GM23248 (cell line): Measurements from ENCODE around the gene SMAD4.

Experiments
- EZH2 ChIP-seq: fragments of 200-600 bp; sonication (generic); IDR thresholded peaks from 2 replicates; pipeline ENCODE4 v1.6.1; 2018; ENCODE audit warnings: antibody characterized with exemption, mild to moderate bottlenecking; ENCODE audit not compliant: insufficient read depth, poor library complexity, severe bottlenecking
- EZH2phosphoT487 ChIP-seq: fragments of 200-600 bp; sonication (generic); IDR thresholded peaks from 2 replicates; pipeline ENCODE4 v1.6.1; 2018; ENCODE audit warnings: antibody characterized with exemption, moderate library complexity, mild to moderate bottlenecking, low read depth; ENCODE audit not compliant: insufficient read depth

DNA sequence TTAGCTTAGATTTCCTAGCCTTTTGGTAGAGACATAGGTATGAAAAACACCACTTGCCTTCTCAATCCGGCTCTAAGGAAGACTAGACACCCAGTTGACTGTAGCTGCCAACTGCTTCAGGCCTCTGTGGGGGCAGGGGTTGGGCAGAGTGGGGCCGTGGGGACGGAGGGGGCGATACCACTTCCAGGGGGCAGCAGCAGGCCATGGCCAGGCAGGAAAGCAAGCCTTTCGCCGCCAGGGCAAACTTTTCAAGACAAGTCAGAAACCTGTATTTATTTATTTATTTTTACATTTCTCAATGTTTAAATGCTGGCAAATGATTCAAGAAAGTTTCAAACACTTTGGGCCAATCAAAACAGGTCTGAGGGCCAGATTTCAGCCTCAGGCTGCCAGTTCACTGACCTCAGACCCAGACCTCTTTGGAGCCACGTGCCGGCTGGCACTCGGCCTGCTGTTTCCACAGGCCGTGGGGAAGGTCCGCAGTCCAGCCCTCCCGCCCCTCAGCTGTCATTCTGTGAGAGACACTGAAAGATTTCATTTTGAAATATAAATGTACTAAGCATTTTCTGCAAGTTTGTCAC lies 103.7 kb downstream of the SMAD4 start:
- TF ChIP-seq EZH2 (no peak), EZH2phosphoT487 (no peak)
